HS-5 (cell line): ENCODE results near the gene PEX19.
A peak's percentile ranks its signal among the peaks of the same experiment; 100 is the strongest.
"Not testable (repeated sequence)": the region's sequence is repeated elsewhere in the genome, so short reads cannot be mapped to it uniquely, and the experiment has no call there.

Experiments
- DNase-seq: peaks from one replicate; pipeline ENCODE4 v3.0.0-alpha.2; 2012; ENCODE audit warnings: low read depth

The PEX19 gene, protein sequence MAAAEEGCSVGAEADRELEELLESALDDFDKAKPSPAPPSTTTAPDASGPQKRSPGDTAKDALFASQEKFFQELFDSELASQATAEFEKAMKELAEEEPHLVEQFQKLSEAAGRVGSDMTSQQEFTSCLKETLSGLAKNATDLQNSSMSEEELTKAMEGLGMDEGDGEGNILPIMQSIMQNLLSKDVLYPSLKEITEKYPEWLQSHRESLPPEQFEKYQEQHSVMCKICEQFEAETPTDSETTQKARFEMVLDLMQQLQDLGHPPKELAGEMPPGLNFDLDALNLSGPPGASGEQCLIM

DNA sequence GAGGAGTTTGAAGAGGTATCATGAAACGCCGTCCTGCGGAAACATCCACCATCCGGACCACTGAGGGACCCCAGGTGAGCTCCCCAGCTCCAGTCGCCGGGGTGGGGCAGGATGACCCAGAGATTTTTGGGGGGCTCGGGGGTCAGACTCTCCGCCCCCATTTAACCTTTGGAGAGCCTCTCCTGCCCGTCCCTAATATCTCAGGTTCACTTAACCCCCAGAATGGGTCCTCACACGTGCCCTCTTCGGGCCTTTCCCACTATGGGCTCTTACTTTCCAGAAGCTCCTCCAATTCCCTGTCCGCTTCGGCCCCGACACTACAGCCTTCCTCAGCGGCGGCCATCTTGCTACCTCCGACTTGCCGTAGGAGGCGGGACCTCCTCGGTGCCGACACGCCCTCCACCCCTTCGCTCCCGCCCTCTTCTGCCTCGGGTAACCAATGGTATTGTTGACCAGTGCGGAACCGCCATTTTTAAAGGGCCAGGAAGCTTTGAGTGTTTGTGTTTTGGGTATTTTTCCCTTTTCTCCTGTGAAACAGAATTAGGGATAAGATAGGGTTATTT is at the start of gene PEX19:
Gene PEX19, minus strand, starts transcription at position 352 of the 563 bp plus-strand sequence. Its CDS starts 9 bp downstream, at position 343.
- DNase-seq: peak; percentile 74

DNA sequence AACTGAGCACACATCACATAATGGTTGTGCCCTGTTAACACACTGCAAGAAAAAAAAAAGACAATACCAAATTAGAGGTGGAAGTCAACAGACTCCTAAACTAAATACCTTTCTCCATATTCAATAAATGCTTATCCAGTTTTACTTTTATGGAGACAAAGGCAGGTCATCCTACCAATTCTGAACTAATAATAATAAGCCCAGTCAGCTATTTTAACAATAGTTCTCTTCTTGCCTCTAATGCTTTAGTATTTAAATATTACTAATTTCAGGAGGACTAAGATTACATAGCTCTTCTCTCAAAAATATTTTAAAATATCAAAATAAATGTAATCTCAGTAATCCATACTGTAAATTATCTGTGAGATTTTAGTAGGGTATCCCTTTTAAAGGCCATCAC is 47.6 kb upstream of the PEX19 start:
- DNase-seq: no peak

DNA sequence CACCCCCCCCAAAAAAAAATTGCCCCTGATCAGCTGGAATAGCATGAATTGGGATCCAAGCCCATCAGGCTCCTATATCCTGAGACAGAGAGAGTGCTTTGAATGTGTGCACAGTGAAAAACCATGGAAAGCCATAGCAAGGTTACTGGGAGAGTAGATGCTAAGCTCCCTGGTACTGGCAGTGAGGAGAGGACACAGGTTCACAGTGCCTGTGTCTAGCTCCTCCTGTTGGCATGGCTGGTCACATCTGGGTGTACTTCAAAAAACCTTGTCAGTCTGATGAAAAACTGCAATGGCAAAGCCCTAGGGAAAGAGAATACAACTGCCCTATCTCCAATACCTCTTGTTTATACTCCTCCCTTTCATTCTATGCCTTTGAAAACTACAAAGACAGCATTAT is 45.2 kb upstream of the PEX19 start:
- no peak for DNase-seq

DNA sequence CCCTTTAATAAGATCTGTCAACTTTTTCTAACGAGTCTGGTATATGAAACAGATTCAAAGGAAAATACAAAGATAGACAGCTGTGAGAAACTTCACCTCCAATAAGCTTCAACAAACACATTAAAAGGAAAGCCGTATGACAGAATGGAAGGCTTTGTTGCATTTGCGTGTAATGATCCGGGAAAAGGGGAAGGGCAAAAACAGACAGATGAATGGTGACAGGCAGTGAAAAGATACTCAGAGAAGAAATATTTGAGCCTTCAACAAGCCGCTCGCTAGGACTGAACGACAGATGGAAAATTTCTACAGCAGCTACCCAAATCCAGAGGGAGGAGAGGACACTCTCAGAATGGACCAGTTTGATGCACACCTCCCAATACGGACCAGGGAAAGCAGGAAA is 43.3 kb upstream of the PEX19 start:
- DNase-seq: no peak

DNA sequence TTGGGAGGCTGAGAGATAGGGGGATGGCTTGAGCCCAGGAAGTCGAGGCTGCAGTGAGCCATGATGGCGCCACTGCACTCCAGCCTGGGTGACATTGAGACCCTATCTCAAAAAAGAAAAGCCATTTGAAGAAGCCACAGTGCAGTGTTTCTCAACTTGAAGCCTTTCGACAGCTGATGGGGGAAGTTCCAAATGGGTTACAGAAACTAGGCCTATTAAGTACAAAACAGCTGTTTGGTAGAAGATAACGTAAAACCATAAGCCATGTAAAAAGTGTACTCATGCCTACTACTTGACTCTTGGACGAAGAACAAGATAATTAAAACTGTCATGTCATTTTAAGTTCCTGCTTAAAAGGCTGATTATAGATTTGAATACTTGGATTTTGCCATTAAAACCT is 41.5 kb upstream of the PEX19 start:
- DNase-seq: no peak

DNA sequence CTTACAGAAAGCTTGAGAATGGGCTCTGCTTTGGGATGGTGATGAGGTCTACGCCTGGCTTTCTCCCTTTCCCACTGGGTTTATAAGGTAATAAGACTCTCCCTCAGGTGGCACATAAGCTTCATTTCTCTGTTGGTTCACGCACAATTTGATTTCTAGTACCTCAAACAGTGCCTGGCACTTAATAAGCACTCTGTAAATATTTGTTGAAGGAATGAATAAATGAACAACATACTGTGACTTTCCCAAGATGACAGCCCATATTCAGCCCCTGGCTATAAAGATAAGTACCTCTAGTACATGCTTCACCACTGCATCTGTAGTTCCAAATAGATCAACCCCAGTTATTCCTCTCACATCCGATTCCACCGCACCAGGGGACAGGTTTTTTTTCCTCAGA is 40.3 kb upstream of the PEX19 start:
- DNase-seq: no peak

DNA sequence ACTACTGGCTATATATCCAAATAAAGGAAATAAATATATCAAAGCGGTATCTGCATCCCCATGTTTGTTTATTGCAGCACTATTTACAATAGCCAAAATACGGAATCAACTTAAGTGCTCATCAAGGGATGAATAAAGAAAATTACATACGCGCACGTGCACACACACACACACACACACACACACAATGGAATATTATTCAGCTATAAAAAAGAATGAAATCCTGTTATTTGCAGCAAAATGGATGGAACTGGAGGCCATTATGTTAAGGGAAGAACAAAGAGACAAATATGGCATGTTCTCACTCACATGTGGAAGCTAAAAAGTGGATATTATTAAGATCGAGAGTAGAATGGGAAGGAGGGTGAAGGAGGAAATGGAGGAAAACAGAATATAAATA is 37.9 kb upstream of the PEX19 start:
- DNase-seq: no peak

DNA sequence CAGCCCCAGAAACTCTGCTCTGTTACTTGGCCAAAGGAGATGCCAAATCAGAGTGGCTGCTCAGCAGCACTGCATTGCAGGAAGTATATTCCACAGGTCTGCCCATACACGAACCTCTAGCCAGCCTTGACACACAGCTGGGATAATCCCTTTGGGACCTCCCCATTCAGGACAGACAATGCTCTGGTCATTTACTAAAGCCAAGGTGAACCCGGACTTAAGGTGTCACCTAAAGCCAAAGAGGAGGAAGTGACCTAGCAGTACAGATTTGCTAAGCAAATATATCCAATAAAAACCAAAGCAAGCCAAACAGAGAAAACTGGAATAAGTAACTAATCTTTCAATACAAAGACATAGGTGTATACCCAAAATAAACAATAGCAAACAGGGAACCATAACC is 30.4 kb upstream of the PEX19 start:
- no peak for DNase-seq

DNA sequence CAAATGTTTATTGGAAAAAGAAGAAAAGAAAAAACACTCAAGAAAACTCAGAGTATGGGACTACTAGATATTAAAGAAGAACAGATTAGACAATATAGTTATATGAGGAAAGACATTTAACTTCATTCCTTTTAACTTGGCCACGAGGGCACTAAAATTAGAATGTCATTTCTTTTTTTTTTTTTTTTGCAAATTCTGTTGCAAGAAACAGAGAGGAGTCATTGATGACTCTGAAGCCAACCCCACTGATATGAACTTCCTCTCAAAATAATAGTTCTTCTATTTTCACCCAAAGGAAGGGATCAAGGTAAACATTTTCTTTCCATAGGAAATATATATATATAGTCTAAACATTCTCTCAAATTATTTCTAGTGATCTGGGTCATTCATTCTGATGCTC is 24.6 kb upstream of the PEX19 start:
- no peak for DNase-seq

DNA sequence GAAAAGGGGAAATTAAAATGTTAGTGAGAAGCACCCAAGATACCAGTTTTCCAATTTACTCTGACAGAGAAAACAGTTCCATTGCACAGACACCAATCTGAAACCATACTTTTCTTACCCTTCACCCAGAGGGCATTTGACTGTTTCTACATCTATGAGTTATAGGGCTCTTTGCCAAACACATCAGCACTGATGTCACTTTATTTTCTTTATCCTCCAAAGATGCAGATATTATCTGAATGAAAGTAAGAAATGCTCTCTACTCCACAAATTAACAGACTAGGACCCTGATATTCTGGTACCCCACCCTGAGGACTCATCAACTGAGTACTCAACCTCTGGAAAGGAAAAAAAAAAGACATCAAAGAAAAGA is 24.2 kb upstream of the PEX19 start:
- no peak for DNase-seq

DNA sequence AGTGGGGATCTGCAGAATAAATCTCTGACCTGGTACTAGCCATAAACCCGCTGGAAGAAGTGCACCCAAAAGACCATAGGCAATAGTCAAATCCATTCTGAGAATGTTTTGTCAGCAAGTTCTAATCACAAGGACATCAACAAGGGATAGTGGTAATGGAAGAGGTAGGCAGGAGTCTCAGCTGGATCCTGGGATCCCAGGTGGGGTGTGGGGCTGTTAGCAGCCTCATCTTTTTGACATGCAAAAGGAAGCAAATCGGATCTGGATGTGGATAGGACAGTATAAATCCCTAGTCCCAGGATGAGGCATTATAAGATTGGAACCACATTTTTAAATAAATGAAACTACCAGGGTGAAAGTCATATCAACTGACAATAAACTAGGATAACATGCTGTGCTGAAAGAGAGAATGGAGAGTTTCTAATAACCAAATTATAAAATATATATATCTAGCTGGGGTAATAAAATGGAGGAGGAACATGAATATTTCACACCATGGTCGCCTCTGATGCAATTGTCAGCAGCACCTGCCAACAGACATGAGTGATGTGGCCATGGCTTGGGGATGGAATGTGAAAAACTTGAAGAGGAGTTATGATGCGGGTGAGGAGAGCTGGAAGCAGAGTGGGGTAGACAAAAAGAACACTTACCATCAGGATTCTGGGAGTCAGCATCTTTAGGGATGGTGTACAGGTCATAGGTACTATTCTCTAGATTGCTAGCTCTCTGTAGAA is 23.7 kb upstream of the PEX19 start:
- DNase-seq: no peak

DNA sequence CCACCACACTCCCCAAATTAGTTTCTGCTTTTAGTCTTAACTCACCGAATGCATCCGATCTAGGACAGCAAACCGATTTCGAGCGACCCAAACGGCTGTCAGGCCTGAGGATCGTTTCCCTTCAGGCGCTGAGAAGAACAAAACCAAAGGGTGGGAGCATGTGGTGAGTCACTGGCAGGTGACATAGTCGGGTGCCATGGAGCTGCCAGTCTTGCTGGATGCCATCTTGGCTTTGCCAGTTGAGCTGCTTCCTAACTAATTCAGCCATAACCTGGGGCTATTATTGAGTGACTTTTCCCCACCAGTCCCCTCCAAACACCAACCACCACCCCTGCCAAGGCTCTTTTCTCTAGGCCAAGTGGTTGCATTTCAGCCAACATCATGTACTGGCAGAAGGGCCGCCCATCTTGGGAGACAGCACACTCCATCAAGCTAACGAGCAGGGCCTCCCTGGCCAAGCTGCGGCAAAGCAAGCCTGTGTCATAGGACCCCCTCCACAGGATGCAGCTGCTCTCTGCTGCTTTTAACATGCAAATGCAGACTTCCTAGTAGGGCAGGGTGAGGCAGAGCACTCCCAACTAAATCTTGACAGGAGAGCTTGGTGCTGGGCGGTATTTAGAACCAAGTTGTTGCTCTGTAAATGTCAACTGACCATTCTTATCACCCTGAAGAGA is 22.3 kb upstream of the PEX19 start:
- no peak for DNase-seq

DNA sequence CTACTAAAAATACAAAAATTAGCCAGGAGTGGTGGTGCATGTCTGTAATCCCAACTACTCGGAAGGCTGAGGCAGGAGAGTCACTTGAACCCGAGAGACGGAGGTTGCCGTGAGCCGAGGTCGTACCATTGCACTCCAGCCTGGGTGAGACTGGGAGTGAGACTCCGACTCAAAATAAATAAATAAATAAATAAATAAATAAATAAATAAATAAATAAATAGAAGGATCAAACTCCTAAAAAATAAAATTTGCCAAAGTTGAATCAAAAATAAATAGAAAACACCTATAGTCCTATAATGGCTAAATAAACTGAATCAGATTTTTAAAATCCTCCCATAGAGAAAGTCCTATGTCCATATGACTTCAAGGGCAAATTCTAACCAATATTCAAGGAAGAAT is 15.2 kb upstream of the PEX19 start:
- no peak for DNase-seq

DNA sequence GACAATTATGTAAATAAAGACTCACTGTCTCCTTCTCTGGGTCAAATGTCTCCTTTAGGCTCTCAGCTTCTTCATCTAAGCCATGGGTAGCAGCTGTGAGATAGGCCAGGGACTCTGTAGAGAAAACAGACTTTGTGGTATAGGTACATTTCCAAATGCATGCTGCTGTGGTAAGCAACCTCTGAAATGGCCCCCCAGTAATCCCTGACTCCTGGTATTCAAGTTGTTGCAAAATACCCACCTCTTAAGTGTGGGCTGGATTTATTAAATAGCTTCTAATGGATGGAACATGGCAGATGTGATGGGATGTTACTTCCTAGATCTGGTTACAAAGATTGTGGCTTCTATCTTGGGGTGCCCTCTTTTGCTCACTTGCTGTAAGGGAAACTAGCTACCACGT is 11.1 kb upstream of the PEX19 start:
- no peak for DNase-seq

DNA sequence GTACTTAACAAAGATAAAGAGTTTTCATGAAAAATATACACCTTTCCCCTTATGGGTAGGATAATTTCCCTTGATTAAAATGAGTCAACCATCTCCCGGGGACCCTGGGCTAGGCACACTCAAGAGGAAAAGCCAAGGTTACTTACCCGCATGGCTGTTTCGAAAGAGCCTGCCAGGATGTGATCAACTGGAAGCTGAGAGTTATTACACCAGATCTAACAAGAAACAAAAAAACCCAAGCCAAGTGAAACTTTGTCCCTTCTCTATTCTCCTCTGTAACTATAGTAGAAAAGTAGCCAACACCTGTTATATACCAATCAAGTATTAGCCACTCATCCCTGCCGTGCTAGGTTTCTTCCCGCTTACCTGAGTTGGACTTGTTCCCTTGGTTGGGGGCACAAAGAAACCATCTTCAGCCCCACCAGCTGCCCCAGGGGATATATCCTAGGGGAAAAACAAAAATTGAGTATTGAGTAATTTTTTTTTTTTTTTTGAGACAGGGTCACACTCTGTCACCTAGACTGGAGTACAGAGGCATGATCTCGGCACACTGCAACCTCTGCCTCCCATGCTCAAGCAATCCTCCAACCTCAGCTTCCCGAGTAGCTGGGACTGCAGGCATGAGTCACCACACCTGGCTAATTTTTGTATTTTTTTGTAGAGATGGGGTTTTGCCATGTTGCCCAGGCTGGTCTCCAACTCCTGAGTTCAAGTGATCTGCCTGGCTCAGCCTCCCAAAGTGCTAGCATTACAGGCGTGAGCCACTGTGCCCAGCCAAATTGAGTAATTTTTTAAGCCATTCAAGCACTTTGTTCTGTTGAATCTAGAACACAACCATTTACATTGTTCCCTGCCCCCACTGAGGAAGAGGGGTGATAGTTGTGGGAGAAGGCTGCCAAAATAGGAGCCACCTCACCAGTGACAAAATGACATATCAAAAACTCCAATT is 8.4 kb upstream of the PEX19 start:
- DNase-seq: no peak

DNA sequence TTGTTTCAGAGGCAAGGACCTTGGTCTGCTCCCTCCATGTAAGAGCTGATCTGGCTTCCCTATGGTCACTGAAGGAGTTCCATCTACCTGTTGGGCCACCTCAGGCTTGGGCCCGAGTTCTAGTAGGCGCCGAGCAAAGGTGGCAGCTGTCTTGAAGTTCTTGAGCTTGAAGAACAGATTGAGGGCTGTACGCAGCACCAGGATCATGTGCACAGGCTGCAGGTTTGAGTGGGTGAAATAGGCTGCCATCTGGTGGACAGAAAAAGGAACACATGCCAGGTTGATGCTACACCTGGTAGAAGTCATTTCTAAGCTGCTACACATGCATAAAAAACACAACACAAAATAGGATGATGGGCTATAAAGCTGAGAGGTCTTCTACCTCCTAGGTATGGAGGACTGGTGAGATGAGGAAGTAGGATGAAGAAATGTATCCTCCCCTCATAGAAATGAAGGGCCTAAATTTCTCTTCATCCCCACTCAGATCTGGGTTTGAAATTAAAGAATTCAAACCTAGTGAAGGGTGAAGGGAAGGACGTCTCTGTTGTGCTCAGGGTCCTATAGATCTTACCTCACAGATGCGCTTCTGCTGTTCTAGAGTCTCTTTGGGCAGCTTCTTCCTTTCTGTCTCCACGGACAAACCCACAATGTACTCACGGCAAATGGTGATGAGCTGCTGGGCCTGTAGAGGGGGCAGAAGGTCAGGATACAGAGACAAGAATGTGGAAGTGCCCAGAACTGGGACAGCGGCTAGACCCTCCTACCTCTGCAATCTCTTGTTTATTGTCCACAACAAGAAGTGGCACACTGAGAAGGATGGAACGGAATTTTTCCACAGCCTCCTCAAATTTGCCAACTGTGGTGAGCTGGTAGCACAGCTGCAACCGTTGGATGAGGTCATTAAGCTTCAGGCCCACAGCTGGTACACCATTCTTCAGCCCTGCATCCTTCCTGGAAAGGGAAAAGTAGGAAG is 6.6 kb upstream of the PEX19 start:
- peak; percentile 26 for DNase-seq

DNA sequence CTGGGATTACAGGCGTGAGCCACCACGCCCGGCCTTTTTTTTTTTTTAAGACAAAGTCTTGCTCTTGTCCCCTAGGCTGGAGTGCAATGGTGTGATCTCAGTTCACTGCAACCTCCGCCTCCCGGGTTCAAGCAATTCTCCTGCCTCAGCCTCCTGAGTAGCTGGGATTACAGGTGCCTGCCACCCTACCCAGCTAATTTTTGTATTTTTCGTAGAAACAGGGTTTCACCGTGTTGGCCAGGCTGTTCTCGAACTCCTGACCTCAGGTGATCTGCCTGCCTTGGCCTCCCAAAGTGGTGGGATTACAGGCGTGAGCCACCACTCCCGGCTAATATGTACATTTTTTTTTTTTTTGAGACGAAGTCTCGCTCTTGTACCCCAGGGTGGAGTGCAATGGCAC is 2.8 kb upstream of the PEX19 start:
- not testable (repeated sequence) for DNase-seq

DNA sequence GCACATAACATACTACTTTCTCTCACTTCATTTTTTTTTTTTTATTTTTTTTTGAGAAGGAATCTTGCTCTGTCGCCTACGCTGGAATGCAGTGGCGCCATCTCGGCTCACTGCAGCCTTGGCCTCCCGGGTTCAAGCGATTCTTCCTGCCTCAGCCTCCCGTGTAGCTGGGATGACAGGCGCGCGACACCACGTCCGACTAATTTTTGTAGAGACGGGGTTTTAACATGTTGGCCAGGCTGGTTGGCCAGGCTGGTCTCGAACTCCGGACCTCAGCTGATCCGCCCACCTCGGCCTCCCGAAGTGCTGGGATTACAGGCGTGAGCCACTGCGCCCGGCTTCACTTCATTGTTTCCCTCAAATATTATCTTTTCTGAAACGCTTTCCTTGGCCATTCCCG is 573 bp upstream of the PEX19 start:
- DNase-seq: no peak

DNA sequence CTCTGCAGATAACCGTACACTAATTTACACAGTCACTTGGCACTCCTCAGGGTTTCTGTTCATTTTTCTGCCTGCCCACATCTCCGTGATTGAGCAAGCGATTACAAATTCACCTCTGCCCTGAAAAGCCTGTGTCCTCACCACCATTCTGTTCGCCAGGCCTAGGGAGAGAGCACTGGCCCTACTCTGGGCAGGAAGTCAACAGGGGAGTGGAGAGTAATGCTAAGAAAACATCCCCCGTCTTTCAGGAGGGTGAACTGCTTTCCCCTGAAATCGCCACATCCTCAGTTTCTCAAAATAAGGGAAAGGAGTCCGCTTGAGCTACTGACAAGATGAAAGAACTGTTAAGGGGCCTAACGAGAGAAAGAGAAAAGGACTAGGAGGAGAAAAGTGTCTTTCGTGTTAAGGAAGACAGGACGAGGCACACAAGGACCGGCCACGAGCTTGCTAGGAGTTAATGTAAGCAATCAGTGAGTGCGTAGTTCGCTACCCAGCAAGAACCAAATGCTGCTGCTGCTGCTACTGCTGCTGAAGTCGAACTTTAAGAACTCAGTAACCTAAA is 632 bp downstream of the PEX19 start:
- DNase-seq: peak; percentile 39

DNA sequence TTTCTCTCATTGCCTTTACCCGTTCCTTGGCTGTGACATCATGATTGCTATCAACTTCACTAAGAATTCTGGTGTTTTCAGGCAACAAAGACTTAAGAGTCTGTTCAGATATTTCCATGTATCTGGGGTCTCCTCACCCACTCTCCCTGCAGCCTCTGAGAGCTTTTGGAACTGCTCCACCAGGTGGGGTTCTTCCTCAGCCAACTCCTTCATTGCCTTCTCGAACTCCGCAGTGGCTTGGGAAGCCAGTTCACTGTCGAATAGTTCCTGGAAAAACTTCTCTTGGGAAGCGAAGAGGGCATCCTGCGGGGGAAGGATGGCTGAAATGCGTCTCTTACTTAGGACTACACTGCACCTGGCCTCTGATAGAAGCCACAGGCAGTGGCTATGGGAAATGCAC is 2.1 kb downstream of the PEX19 start:
- DNase-seq: no peak
